ENCODE measurements around the gene HBG2. TPM values are rescaled to one million over a fixed set of nuclear protein-coding genes. Genes with fewer than 3 reads are reported as not detected.
"Not testable (repeated sequence)": the region's sequence is repeated elsewhere in the genome, so short reads cannot be mapped to it uniquely, and the experiment has no call there.

HBG2 gene
- total RNA-seq, 1 donor from 2014 or later: not detected

DNA sequence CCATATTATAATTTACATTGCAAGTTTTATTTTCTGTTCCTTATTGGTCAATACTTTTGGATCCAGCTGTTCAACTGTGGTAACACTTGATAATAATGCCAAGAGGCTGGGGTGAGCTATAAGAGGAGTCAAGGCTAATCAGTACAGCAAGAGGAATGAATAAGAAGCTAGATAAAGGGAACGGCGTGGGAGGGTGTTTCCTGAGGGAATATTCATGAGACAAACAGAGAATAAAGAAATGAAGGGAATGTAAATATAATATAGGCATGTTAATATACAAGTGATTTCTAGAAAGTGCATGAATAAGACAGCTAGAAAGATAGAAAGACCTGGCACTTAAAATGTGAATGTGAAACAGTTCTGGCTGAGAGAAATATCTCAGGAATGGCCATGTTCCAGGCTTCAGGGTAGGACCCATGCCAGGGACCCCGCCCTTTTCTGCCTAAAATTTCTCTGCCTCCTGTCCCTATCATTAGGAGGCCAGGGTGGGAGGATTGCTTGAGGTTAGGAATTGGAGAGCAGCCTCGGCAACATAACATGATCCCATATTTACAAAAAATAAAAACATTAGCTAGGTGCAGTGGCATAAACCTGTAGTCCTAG is 43.2 kb upstream of the HBG2 start:
- no peak for DNase-seq (ENCODE audit: low spot score in 2 of 2)
- Histone ChIP-seq H3K9me3 (no peaks in the 10 kb centered on the region), H3K27ac (no peak overlapping the region), H3K4me1 (no peaks in the 10 kb centered on the region), H3K36me3 (no peaks in the 10 kb centered on the region), H3K4me3 (no peak overlapping the region), H3K27me3 (no peaks in the 10 kb centered on the region)
- TF ChIP-seq, protein P1, sequence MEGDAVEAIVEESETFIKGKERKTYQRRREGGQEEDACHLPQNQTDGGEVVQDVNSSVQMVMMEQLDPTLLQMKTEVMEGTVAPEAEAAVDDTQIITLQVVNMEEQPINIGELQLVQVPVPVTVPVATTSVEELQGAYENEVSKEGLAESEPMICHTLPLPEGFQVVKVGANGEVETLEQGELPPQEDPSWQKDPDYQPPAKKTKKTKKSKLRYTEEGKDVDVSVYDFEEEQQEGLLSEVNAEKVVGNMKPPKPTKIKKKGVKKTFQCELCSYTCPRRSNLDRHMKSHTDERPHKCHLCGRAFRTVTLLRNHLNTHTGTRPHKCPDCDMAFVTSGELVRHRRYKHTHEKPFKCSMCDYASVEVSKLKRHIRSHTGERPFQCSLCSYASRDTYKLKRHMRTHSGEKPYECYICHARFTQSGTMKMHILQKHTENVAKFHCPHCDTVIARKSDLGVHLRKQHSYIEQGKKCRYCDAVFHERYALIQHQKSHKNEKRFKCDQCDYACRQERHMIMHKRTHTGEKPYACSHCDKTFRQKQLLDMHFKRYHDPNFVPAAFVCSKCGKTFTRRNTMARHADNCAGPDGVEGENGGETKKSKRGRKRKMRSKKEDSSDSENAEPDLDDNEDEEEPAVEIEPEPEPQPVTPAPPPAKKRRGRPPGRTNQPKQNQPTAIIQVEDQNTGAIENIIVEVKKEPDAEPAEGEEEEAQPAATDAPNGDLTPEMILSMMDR (IDR thresholded peaks at IDR 0.05): no peak
- intact Hi-C loops (cut with DNase I): no loop called here

DNA sequence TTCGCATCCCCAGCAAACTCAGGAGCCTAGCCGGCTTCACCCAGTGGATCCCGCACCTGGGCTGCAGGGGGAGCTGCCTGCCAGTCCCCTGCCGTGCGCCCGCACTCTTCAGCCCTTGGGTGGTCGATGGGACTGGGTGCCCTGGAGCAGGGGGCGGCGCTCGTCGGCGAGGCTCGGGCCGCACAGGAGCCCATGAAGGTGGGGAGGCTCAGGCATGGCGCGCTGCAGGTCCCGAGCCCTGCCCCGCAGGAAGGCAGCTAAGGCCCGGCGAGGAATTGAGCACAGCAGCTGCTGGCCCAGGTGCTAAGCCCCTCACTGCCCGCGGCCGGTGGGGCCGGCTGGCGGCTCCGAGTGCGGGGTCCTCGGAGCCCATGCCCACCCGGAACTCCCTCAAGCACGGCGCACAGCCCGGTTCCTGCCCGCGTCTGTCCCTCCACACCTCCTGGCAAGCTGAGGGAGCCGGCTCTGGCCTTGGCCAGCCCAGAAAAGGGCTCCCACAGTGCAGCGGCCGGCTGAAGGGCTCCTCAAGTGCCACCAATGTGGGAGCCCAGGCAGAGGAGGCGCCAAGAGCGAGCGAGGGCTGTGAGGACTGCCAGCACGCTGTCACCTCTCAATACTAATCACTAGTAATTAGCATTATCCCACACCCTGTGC is 39.9 kb upstream of the HBG2 start:
- DNase-seq (ENCODE audit: low spot score in 2 of 2); intact Hi-C loops (cut with DNase I); H3K4me1 ChIP-seq; H3K9me3 ChIP-seq; H3K36me3 ChIP-seq; H3K4me3 ChIP-seq; H3K27ac ChIP-seq; H3K27me3 ChIP-seq: not testable (repeated sequence)

DNA sequence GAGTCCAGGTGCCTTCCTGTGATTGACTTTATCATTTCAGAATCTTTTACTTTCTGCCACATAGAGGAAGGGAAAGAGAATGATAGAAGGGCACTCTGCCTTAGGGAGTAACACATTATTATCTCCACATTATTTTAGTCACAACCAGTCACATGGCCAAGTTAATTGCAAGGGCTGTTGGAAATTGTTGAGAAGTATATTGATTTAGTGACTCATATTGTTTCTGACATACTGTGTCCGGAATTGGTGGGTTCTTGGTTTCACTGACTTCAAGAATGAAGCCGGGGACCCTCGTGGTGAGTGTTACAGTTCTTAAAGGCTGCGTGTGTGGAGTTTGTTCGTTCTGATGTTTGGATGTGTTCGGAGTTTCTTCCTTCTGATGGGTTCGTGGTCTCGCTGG is 38.4 kb upstream of the HBG2 start:
- Histone ChIP-seq H3K4me3 (no peak overlapping the region), H3K4me1 (no peaks in the 10 kb centered on the region), H3K36me3 (no peaks in the 10 kb centered on the region), H3K27ac (no peak overlapping the region), H3K27me3 (no peaks in the 10 kb centered on the region), H3K9me3 (no peaks in the 10 kb centered on the region)
- TF ChIP-seq, protein P1 (IDR thresholded peaks at IDR 0.05): no peak
- intact Hi-C loops (cut with DNase I): no loop called here
- no peak for DNase-seq (ENCODE audit: low spot score in 2 of 2)

DNA sequence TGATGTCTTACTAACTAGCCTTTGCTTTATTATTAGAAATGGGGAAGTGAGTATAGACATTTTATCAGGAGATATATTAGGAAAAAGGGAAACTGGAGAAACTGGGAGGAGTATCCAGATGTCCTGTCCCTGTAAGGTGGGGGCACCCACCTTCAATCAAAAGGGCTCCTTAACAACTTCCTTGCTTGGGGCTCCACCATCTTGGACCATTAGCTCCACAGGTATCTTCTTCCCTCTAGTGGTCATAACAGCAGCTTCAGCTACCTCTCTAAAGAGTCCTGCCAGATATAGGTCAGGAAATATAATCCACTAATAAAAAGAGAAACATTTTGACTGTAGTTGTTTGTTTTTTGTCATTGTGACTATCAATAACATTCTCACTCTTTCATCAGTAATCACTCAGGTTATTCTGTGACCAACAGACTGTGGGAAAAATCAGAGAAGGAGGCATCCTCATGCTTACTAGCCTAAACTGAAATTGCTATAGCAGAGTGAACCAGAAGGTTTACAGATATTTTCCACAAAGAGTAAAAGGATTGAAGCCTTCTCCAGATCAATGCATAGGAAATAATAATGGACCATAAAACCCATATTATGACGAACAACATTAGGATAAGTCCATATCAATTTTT is 36.7 kb upstream of the HBG2 start:
- intact Hi-C loops (cut with DNase I): no loop called here
- TF ChIP-seq, protein P1 (IDR thresholded peaks at IDR 0.05): no peak

DNA sequence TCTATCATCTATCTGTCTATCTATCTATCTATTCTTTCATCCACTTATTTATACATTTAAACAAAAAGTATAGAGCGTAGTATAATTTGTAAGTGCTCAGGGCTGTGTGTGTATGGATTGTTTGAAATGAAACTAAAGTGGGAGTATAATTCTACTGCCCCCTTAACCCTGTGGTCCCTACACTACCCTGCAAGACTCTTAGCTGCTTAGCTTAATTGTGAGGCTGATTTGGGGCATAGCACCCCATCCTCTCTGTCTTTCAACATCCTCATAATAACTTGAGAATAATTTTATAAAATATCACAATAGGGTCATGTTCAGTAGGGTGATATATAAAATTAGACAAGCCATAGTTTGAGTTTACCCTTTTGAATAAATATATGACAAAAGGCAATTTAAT is 35.5 kb upstream of the HBG2 start:
- TF ChIP-seq, protein P1 (IDR thresholded peaks at IDR 0.05): no peak
- Histone ChIP-seq H3K9me3 (no peaks in the 10 kb centered on the region), H3K4me1 (no peaks in the 10 kb centered on the region), H3K4me3 (no peak overlapping the region), H3K36me3 (no peaks in the 10 kb centered on the region), H3K27me3 (no peaks in the 10 kb centered on the region), H3K27ac (no peak overlapping the region)
- no peak for DNase-seq (ENCODE audit: low spot score in 2 of 2)
- intact Hi-C loops (cut with DNase I): no loop called here

More for the DNA sequence above, 36.7 kb upstream of the HBG2 start:
- no peak overlapping the region for H3K4me3 ChIP-seq
- H3K4me1 ChIP-seq: no peaks in the 10 kb centered on the region
- no peaks in the 10 kb centered on the region for H3K36me3 ChIP-seq
- no peak overlapping the region for H3K27ac ChIP-seq
- no peaks in the 10 kb centered on the region for H3K27me3 ChIP-seq
- DNase-seq (ENCODE audit: low spot score in 2 of 2): no peak
- no peaks in the 10 kb centered on the region for H3K9me3 ChIP-seq

DNA sequence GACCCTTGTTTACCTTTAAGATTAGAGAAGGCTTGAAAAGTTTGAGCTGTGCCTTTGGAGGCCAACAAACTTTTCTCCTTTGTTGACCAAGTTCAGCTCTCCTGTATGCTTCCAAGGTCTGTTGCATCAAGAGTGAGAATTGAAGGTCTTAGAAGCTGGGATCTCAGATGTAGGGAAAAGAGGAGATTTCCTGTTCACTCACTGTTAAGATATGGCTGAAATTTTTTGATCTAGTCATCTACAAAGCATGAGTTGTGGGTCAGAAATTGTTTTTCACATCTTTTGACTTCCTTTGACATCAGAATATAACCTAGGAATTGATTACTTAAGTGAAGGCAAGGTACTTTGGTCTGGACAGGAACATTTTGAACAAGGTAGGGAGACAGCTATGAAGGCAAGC is 35.1 kb upstream of the HBG2 start:
- Histone ChIP-seq H3K36me3 (no peaks in the 10 kb centered on the region), H3K4me3 (no peak overlapping the region), H3K27ac (no peak overlapping the region), H3K4me1 (no peaks in the 10 kb centered on the region), H3K9me3 (no peaks in the 10 kb centered on the region), H3K27me3 (no peaks in the 10 kb centered on the region)
- intact Hi-C loops (cut with DNase I): no loop called here
- DNase-seq (ENCODE audit: low spot score in 2 of 2): no peak
- TF ChIP-seq, protein P1 (IDR thresholded peaks at IDR 0.05): no peak

Data from ascending aorta (tissue), 2 donors.